GM12878 (cell line): ENCODE data around the gene KIZ. TPM values are rescaled to one million over a fixed set of nuclear protein-coding genes. Genes with fewer than 3 reads are reported as not detected.

Experiments
- ATAC-seq: fragments of 200-7000 bp; cut with Tn5 transposase; 3 replicates; pipeline ENCODE4 v1.9.1; 2020; ENCODE audit warnings: mild to moderate bottlenecking, moderate library complexity
- BruUV-seq: library from RNA; stranded (reverse); fragments of 400-500 nt; replicated peaks from 2 replicates; lab custom pipeline; 2021; lab: Mats Ljungman, UMichigan
- CTCF ChIA-PET: fragments of 300-600 bp; sonication (Branson Sonifier 250); formaldehyde crosslinking; extraction: SDS; loops from one replicate; lab custom pipeline; 2021; ENCODE audit warnings: inconsistent platforms; lab: Yijun Ruan, JAX
- POLR2A ChIA-PET: fragments of 350-600 bp; formaldehyde crosslinking; extraction: SDS; loops from one replicate; lab custom pipeline; 2021; ENCODE audit warnings: inconsistent platforms; lab: Charles Lee
- RAD21 ChIA-PET: fragments of 300-600 bp; sonication (Branson Sonifier 250); formaldehyde crosslinking; loops from one replicate; lab custom pipeline; 2023; ENCODE audit warnings: antibody characterized with exemption; ENCODE audit not compliant: unreplicated experiment; lab: Charles Lee
- SMC1A ChIA-PET: fragments of 300-600 bp; sonication (Branson Sonifier 250); formaldehyde crosslinking; loops from one replicate; lab custom pipeline; 2023; ENCODE audit not compliant: unreplicated experiment, uncharacterized antibody; lab: Charles Lee
- DNase-seq: peaks from one replicate; pipeline ENCODE4 v3.0.0-alpha.2; 2011; ENCODE audit warnings: low read depth, low spot score
- FAIRE-seq: peaks from 3 replicates; lab custom pipeline; 2011; peaks lifted over from hg19 to GRCh38; lab: Jason Lieb, UNC
- H2AFZ ChIP-seq: 2 replicates; pipeline ENCODE4 v1.6.0; 2011; ENCODE audit warnings: low read depth, low read length, control low read depth; ENCODE audit not compliant: control insufficient read depth
- H3K27ac ChIP-seq: 2 replicates; pipeline ENCODE4 v1.5.1; 2011; ENCODE audit warnings: control low read depth; ENCODE audit not compliant: control insufficient read depth, insufficient read depth
- H3K27me3 ChIP-seq, 2 experiments: replicated peaks in 1 of 2; 2 replicates each; pipeline versions ENCODE4 v1.6.0 to v1.6.1; 2011; ENCODE audit warnings: low read length in 1 of 2; ENCODE audit not compliant: control insufficient read depth in 2 of 2, insufficient read depth in 2 of 2
- H3K36me3 ChIP-seq, 2 experiments: 2 replicates each; pipeline ENCODE4 v1.5.1; 2011; ENCODE audit warnings: low read length in 1 of 2; ENCODE audit not compliant: control insufficient read depth in 2 of 2, insufficient read depth in 2 of 2
- H3K4me1 ChIP-seq: 2 replicates; pipeline ENCODE4 v1.6.1; 2011; ENCODE audit warnings: mild to moderate bottlenecking, low read length, moderate library complexity, mixed read lengths; ENCODE audit not compliant: control insufficient read depth, insufficient read depth
- H3K4me2 ChIP-seq: 2 replicates; pipeline ENCODE4 v1.6.0; 2011; ENCODE audit warnings: control low read depth; ENCODE audit not compliant: control insufficient read depth, insufficient read depth
- H3K4me3 ChIP-seq: fragments of 200-600 bp; sonication (generic); 2 replicates; pipeline ENCODE4 v1.5.1; 2016
- H3K79me2 ChIP-seq: 2 replicates; pipeline ENCODE4 v1.6.0; 2011; ENCODE audit warnings: low read length; ENCODE audit not compliant: control insufficient read depth, insufficient read depth
- H3K9ac ChIP-seq: 2 replicates; pipeline ENCODE4 v1.8.0; 2011; ENCODE audit warnings: low read length, control low read depth, mixed read lengths; ENCODE audit not compliant: control insufficient read depth, insufficient read depth
- H3K9me3 ChIP-seq: replicated peaks from 3 replicates; pipeline ENCODE4 v1.5.1; 2011; ENCODE audit warnings: mild to moderate bottlenecking, low read length; ENCODE audit not compliant: control insufficient read depth, insufficient read depth
- H4K20me1 ChIP-seq: 2 replicates; pipeline ENCODE4 v1.6.0; 2011; ENCODE audit not compliant: control insufficient read depth, insufficient read depth
- ATF7 ChIP-seq: fragments of 450-650 bp; IDR thresholded peaks from 2 replicates; pipeline ENCODE4 v1.6.1; 2016; ENCODE audit warnings: low read depth, mild to moderate bottlenecking
- BRCA1 ChIP-seq: IDR thresholded peaks from 2 replicates; pipeline ENCODE4 v1.6.1; 2011; ENCODE audit warnings: low read depth, low read length, improper control_type of control experiment
- ESRRA ChIP-seq: IDR thresholded peaks from 2 replicates; pipeline ENCODE4 v1.6.1; 2012; ENCODE audit warnings: mild to moderate bottlenecking, low read length, improper control_type of control experiment
- GABPA ChIP-seq: IDR thresholded peaks from 2 replicates; pipeline ENCODE4 v1.6.1; 2014; ENCODE audit warnings: antibody characterized with exemption, low read depth, mild to moderate bottlenecking, inconsistent platforms
- LARP7 ChIP-seq: fragments of 450-650 bp; IDR thresholded peaks from 2 replicates; pipeline ENCODE4 v1.6.1; 2017; ENCODE audit warnings: mild to moderate bottlenecking
- MEF2A ChIP-seq: IDR thresholded peaks from 2 replicates; pipeline ENCODE4 v1.6.1; 2011; ENCODE audit warnings: low read depth, mild to moderate bottlenecking, low read length, moderate library complexity; ENCODE audit not compliant: insufficient read depth
- NKRF ChIP-seq: fragments of 450-650 bp; conservative IDR thresholded peaks from 2 replicates; pipeline ENCODE4 v1.6.1; 2017; ENCODE audit warnings: mild to moderate bottlenecking, moderate library complexity
- NR2F1 ChIP-seq: fragments of 450-650 bp; conservative IDR thresholded peaks from 2 replicates; pipeline ENCODE4 v1.6.1; 2017; ENCODE audit warnings: mild to moderate bottlenecking
- POU2F2 ChIP-seq: IDR thresholded peaks from 3 replicates; pipeline ENCODE4 v1.6.1; 2011; ENCODE audit warnings: low read depth, mild to moderate bottlenecking, low read length, borderline replicate concordance
- SIX5 ChIP-seq: IDR thresholded peaks from 2 replicates; pipeline ENCODE4 v1.6.1; 2011; ENCODE audit warnings: mild to moderate bottlenecking, low read depth, low read length, moderate library complexity; ENCODE audit not compliant: severe bottlenecking
- SP1 ChIP-seq: IDR thresholded peaks from one replicate; pipeline ENCODE4 v1.6.1; 2011; ENCODE audit warnings: low read depth, low read length
- SPI1 ChIP-seq: IDR thresholded peaks from 2 replicates; pipeline ENCODE4 v1.6.1; 2011; ENCODE audit warnings: low read depth, mild to moderate bottlenecking, low read length, moderate library complexity, borderline replicate concordance; ENCODE audit not compliant: insufficient read depth
- SRF ChIP-seq, 2 experiments: IDR thresholded peaks; 2 replicates each; pipeline ENCODE4 v1.6.1; 2011; ENCODE audit warnings: low read depth in 2 of 2, low read length in 2 of 2, mild to moderate bottlenecking in 1 of 2, moderate library complexity in 1 of 2
- STAT1 ChIP-seq: fragments of 450-650 bp; conservative IDR thresholded peaks from 2 replicates; pipeline ENCODE4 v1.6.1; 2014; ENCODE audit warnings: antibody characterized with exemption, mild to moderate bottlenecking
- TBL1XR1 ChIP-seq: IDR thresholded peaks from 2 replicates; pipeline ENCODE4 v1.6.1; 2012; ENCODE audit warnings: low read depth, low read length, improper control_type of control experiment
- ZBTB4 ChIP-seq: fragments of 450-650 bp; formaldehyde crosslinking; IDR thresholded peaks from 2 replicates; pipeline ENCODE4 v1.4.0; 2022; ENCODE audit warnings: mild to moderate bottlenecking, moderate library complexity
- WGBS: methylation state at CpG from one replicate; pipeline ENCODE4 v1.1.6; 2016; ENCODE audit warnings: low lambda C conversion rate; ENCODE audit not compliant: insufficient replicate concordance, insufficient coverage; ENCODE audit errors: missing lambda C conversion rate; 5-methylcytosine and 5-hydroxymethylcytosine counted together
- in situ Hi-C: fragments of 300-500 bp; cut with MboI; formaldehyde crosslinking; loops from 9 replicates; pipeline ENCODE4 v1.14.3; 2018; ENCODE audit warnings: mixed read lengths
- intact Hi-C: fragments of 100-400 bp; cut with micrococcal nuclease; formaldehyde crosslinking; loops from one replicate; pipeline ENCODE4 v1.14.2; 2022; ENCODE audit not compliant: unreplicated experiment
- polyA plus RNA-seq, 11 experiments: library from polyadenylated mRNA; depleted of rRNA in 4 of 11; unstranded in 6 of 11; stranded (reverse) in 5 of 11; fragments of >200 nt; fragmentation: Nextera tagmentation in 4 of 11; fragmentation: Illumina TruSeq in 1 of 11; extraction: Ambion mirVana in 4 of 11; extraction: Trizol in 1 of 11; gene quantifications; 1 replicate in 1 of 11; 2 replicates in 10 of 11; pipeline versions ENCODE4 v1.2.1 to v1.2.3, GENCODE V29; 2011 to 2016; ENCODE audit warnings: inconsistent platforms in 2 of 11, missing spikeins in 2 of 11, low read depth in 1 of 11
- total RNA-seq, 4 experiments: library from RNA; depleted of rRNA in 3 of 4; stranded (reverse); fragments of >200 nt in 3 of 4; fragmentation: Illumina TruSeq in 1 of 4; extraction: Trizol in 1 of 4; gene quantifications; 2 replicates each; pipeline versions ENCODE4 v1.2.1 to v1.2.3, GENCODE V29; 2013 to 2021

Gene KIZ
- total and polyA plus RNA-seq, 10 of the 15 experiments (the other 5 are each of a cell fraction or from before 2014, with no cell fraction given), result 2.7 to 11.0 (median 7.3) TPM

GRCh38 chr20:21241406-21241805, 115.5 kb downstream of the KIZ start:
- intact Hi-C loops, result no loop called here
- CTCF ChIA-PET, result interaction anchor here (1.3 to 1.9 kb wide), 2 partner anchors 262 to 331 kb away, joined by 3 to 7 read pairs; no protein-coding TSS in a partner anchor

More at GRCh38 chr20:21241406-21241805, 115.5 kb downstream of the KIZ start:
- Histone ChIP-seq H2AFZ (no peak overlapping the region), H3K27me3 (no peaks in the 10 kb centered on the region), H3K27ac (no peak overlapping the region), H3K4me1 (no peaks in the 10 kb centered on the region), H4K20me1 (no peaks in the 10 kb centered on the region; the same call in 1 of the 2 replicates), H3K9ac (no peak overlapping the region), H3K36me3 (no peaks in the 10 kb centered on the region), H3K79me2 (no peaks in the 10 kb centered on the region), H3K9me3 (no peaks in the 10 kb centered on the region), H3K4me3 (no peak overlapping the region), H3K4me2 (no peak overlapping the region)
- BruUV-seq, result no TSS peak
- DNase-seq, result no peak
- ChIA-PET SMC1A (interaction anchor here (0.6 to 1.3 kb wide), 2 partner anchors 262 to 811 kb away, joined by 3 read pairs; no protein-coding TSS in a partner anchor), POLR2A (no interaction called here), RAD21 (no interaction called here)
- in situ Hi-C loops, result no loop called here
- no peak for TF ChIP-seq LARP7
- no peak for TF ChIP-seq STAT1
- no peak for TF ChIP-seq SIX5
- TF ChIP-seq ZBTB4 (CRISPR knock-in tag), result no peak
- no peak for TF ChIP-seq NKRF
- no peak for TF ChIP-seq NR2F1
- no peak for TF ChIP-seq ATF7
- TF ChIP-seq ESRRA, result no peak
- no peak for TF ChIP-seq SP1
- no peak for TF ChIP-seq BRCA1
- TF ChIP-seq POU2F2, result no peak
- no peak for TF ChIP-seq MEF2A
- TF ChIP-seq SRF (IDR thresholded peaks at IDR 0.05; ENCODE audit: low read depth in 2 of 2, low read length in 2 of 2), result no peak
- TF ChIP-seq SPI1, result no peak
- no peak for TF ChIP-seq GABPA
- no peak for TF ChIP-seq TBL1XR1
- ATAC-seq, result no peak
- WGBS, result 75% methylated on average over 7 of the region's 7 CpGs
- FAIRE-seq, result no peak
